ENCODE data around the gene ALPL. TPM values are rescaled to one million over a fixed set of nuclear protein-coding genes. Genes with fewer than 3 reads are reported as not detected.
"Not testable (repeated sequence)": the region's sequence is repeated elsewhere in the genome, so short reads cannot be mapped to it uniquely, and the experiment has no call there.

ALPL gene
- total and polyA plus RNA-seq, 2 of the 4 experiments (the other 2 are of a cell fraction), result 0.54 to 2.2 TPM

DNA sequence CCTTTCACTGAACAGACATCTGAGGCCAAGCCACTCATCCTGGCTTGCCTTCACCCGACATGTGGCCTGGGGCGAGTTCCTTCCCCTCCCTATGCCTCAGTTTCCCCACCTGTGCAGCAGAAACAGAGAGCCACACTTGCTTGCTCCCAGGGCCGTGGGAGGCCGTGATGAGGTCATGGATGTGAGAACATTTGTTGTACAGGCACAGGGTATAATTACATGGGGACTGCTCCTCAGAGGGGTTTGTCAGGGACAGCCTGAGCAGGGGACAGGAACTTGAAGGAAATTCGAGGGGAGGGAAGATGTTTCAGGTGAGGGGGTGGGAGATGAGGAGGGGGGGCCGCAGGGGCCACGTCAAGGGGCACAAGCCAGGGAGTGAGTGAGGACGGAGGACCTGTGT, 56.1 kb downstream of the ALPL start:
- BruUV-seq (replicated peaks), result no TSS peak
- H3K18ac ChIP-seq (ENCODE audit: low read depth, low read length), result no peak overlapping the region; the same call in 1 of the 2 replicates
- in situ Hi-C loops (cut with MboI; ENCODE audit: low sequenced_read_pairs), result no loop called here
- intact Hi-C loops (cut with micrococcal nuclease), result no loop called here
- no peak overlapping the region for H4K8ac ChIP-seq (ENCODE audit: low read depth in 2 of 2, low read length in 2 of 2)
- H4K5ac ChIP-seq (ENCODE audit: low read depth, low read length), result no peak overlapping the region
- H4K20me1 ChIP-seq (ENCODE audit: insufficient read depth, low read length), result no peaks in the 10 kb centered on the region
- DNase-seq (no peak), ATAC-seq (ENCODE audit: low read depth) (no peak)
- WGBS, 2 experiments (ENCODE audit: extremely low coverage in 2 of 2, insufficient read length in 1 of 2), result no CpG with 5 or more reads among the region's 8 CpGs
- no peak overlapping the region for H3K9ac ChIP-seq (ENCODE audit: low read depth, low read length)
- H2BK120ac ChIP-seq (ENCODE audit: low read depth, low read length), result peak overlapping the region; percentile 2; the same call in 1 of the 2 replicates
- peak overlapping the region; percentile 6 for H2BK5ac ChIP-seq (ENCODE audit: low read depth, low read length, poor library complexity, severe bottlenecking)
- peak overlapping the region; percentile 10; the same call in 1 of the 2 replicates for H2BK20ac ChIP-seq (ENCODE audit: low read depth, low read length)
- no peak overlapping the region for H3K56ac ChIP-seq (ENCODE audit: extremely low read depth, insufficient read depth, low read length)
- H3K9me1 ChIP-seq (ENCODE audit: insufficient read depth, low read length), result peaks cover 14% of the 10 kb centered on the region
- H3K4me3 ChIP-seq (ENCODE audit: insufficient read depth, low read depth, low read length), result no peak overlapping the region
- no peak for TF ChIP-seq FOS (IDR thresholded peaks at IDR 0.05; ENCODE audit: low read depth, low read length)
- 0 out of 2 replicates have a peak, but pooled peaks cover under 1% of the 10 kb centered on the region for H3K27me3 ChIP-seq (ENCODE audit: control insufficient read depth, insufficient read depth, low read length)
- peak overlapping the region; percentile 67; the same call in 1 of the 2 replicates for H3K4ac ChIP-seq (ENCODE audit: low read depth, low read length)
- no peak overlapping the region for H2AFZ ChIP-seq (replicated peaks; ENCODE audit: low read length, poor library complexity)
- H2BK15ac ChIP-seq (ENCODE audit: low read depth, low read length), result peak overlapping the region; percentile 34; the same call in 1 of the 3 replicates
- peak overlapping the region; percentile 91 for H2AK5ac ChIP-seq (ENCODE audit: low read depth, low read length)
- ChIA-PET CTCF (no interaction called here), POLR2A (ENCODE audit: unreplicated experiment) (no interaction called here)
- H2AK9ac ChIP-seq (replicated peaks; ENCODE audit: low read depth, low read length, poor library complexity), result peak overlapping the region; percentile 44
- no peak overlapping the region for H3K23ac ChIP-seq (ENCODE audit: low read depth, low read length)
- no peak overlapping the region for H3K14ac ChIP-seq (replicated peaks; ENCODE audit: low read depth, low read length)
- H3K4me2 ChIP-seq (ENCODE audit: low read depth, low read length), result no peak overlapping the region
- H3K79me1 ChIP-seq (ENCODE audit: low read depth in 1 of 2, low read length in 2 of 2), result no peaks in the 10 kb centered on the region
- H3K9me3 ChIP-seq (ENCODE audit: control insufficient read depth, insufficient read depth, low read length), result no peaks in the 10 kb centered on the region
- no peak overlapping the region for H3K27ac ChIP-seq (ENCODE audit: insufficient read depth, low read length)
- H3K36me3 ChIP-seq (ENCODE audit: control insufficient read depth, insufficient read depth, low read length), result no peaks in the 10 kb centered on the region
- peaks cover 16% of the 10 kb centered on the region for H3K4me1 ChIP-seq (ENCODE audit: control insufficient read depth, insufficient read depth, low read length)
- dilution Hi-C loops (cut with HindIII; ENCODE audit: low sequenced_read_pairs, unreplicated experiment), result no loop called here
- H4K91ac ChIP-seq (ENCODE audit: insufficient read depth, low read depth, low read length), result no peak overlapping the region

DNA sequence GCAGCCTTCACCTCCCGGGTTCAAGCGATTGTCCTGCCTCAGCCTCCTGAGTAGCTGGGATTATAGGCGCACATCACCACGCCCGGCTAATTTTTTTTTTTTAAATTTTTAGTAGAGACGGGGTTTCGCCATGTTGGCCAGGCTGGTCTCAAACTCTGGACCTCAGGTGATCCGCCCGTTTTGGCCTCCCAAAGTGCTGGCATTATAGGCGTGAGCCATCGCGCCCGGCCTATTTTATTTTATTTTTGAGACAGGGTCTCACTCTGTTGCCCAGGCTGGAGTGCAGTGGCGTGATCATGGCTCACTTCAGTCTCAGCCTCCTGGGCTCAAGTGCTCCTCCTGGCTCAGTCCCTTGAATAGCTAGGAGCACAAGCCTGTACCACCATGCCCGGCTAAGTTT, 57.1 kb downstream of the ALPL start:
- H3K14ac ChIP-seq (replicated peaks; ENCODE audit: low read depth, low read length); H4K91ac ChIP-seq (ENCODE audit: insufficient read depth, low read depth, low read length); H3K27me3 ChIP-seq (ENCODE audit: control insufficient read depth, insufficient read depth, low read length); ATAC-seq (ENCODE audit: low read depth); H3K18ac ChIP-seq (ENCODE audit: low read depth, low read length); H4K8ac ChIP-seq (ENCODE audit: low read depth in 2 of 2, low read length in 2 of 2); H3K23ac ChIP-seq (ENCODE audit: low read depth, low read length); intact Hi-C loops (cut with micrococcal nuclease); H4K5ac ChIP-seq (ENCODE audit: low read depth, low read length); H3K36me3 ChIP-seq (ENCODE audit: control insufficient read depth, insufficient read depth, low read length); BruUV-seq (replicated peaks); H2BK15ac ChIP-seq (ENCODE audit: low read depth, low read length); H3K4me3 ChIP-seq (ENCODE audit: insufficient read depth, low read depth, low read length); H2AFZ ChIP-seq (replicated peaks; ENCODE audit: low read length, poor library complexity); POLR2A ChIA-PET (ENCODE audit: unreplicated experiment); H3K9ac ChIP-seq (ENCODE audit: low read depth, low read length); CTCF ChIA-PET; in situ Hi-C loops (cut with MboI; ENCODE audit: low sequenced_read_pairs); H3K79me1 ChIP-seq (ENCODE audit: low read depth in 1 of 2, low read length in 2 of 2); H2BK20ac ChIP-seq (ENCODE audit: low read depth, low read length); H3K4me2 ChIP-seq (ENCODE audit: low read depth, low read length); H2BK5ac ChIP-seq (ENCODE audit: low read depth, low read length, poor library complexity, severe bottlenecking); H2AK9ac ChIP-seq (replicated peaks; ENCODE audit: low read depth, low read length, poor library complexity); dilution Hi-C loops (cut with HindIII; ENCODE audit: low sequenced_read_pairs, unreplicated experiment); H4K20me1 ChIP-seq (ENCODE audit: insufficient read depth, low read length); H3K9me3 ChIP-seq (ENCODE audit: control insufficient read depth, insufficient read depth, low read length); DNase-seq; H3K4ac ChIP-seq (ENCODE audit: low read depth, low read length); H3K27ac ChIP-seq (ENCODE audit: insufficient read depth, low read length); H3K56ac ChIP-seq (ENCODE audit: extremely low read depth, insufficient read depth, low read length): not testable (repeated sequence)
- H2AK5ac ChIP-seq (ENCODE audit: low read depth, low read length), result peak overlapping the region; percentile 78; the same call in 1 of the 2 replicates
- H3K4me1 ChIP-seq (ENCODE audit: control insufficient read depth, insufficient read depth, low read length), result peaks cover 16% of the 10 kb centered on the region
- H2BK120ac ChIP-seq (ENCODE audit: low read depth, low read length), result peak overlapping the region; percentile 27; the same call in 1 of the 2 replicates
- 96% methylated on average over 15 of the region's 15 CpGs; no CpG with 5 or more reads in 1 of the 2 experiments for WGBS, 2 experiments (ENCODE audit: extremely low coverage in 2 of 2, insufficient read length in 1 of 2)
- peaks cover 14% of the 10 kb centered on the region for H3K9me1 ChIP-seq (ENCODE audit: insufficient read depth, low read length)

Data from IMR-90 (cell line).